K562 (cell line): ENCODE measurements around the gene RNPEPL1. TPM values are rescaled to one million over a fixed set of nuclear protein-coding genes. Genes with fewer than 3 reads are reported as not detected.

Source experiments
- CBFA2T2 ChIP-seq: fragments of 450-650 bp; conservative IDR thresholded peaks from 2 replicates; pipeline ENCODE4 v1.6.1; 2017; ENCODE audit warnings: mild to moderate bottlenecking
- CHCHD3 ChIP-seq: fragments of 250-450 bp; sonication (Bioruptor Pico); IDR thresholded peaks from 2 replicates; pipeline ENCODE4 v2.1.2; 2022; ENCODE audit warnings: mild to moderate bottlenecking
- E2F5 ChIP-seq: sonication (generic); formaldehyde crosslinking; IDR thresholded peaks from 2 replicates; pipeline ENCODE4 v1.8.0; 2022; ENCODE audit warnings: mild to moderate bottlenecking, missing genetic modification reagents
- GABPB1 ChIP-seq: sonication (generic); formaldehyde crosslinking; IDR thresholded peaks from 2 replicates; pipeline ENCODE4 v1.8.0; 2022; ENCODE audit warnings: mild to moderate bottlenecking, missing genetic modification reagents
- HDAC3 ChIP-seq: fragments of 450-650 bp; IDR thresholded peaks from 2 replicates; pipeline ENCODE4 v1.6.1; 2018; ENCODE audit warnings: borderline replicate concordance, mild to moderate bottlenecking, moderate library complexity; ENCODE audit not compliant: partially characterized antibody
- KLF10 ChIP-seq: fragments of 250-450 bp; sonication (Bioruptor Pico); IDR thresholded peaks from 2 replicates; pipeline ENCODE4 v1.6.1; 2021; ENCODE audit warnings: matching md5 sums
- MAX ChIP-seq: sonication (generic); formaldehyde crosslinking; IDR thresholded peaks from 2 replicates; pipeline ENCODE4 v1.9.0; 2022; ENCODE audit warnings: mild to moderate bottlenecking, missing genetic modification reagents
- MTF1 ChIP-seq: fragments of 250-450 bp; sonication (Bioruptor Pico); IDR thresholded peaks from 2 replicates; pipeline ENCODE4 v1.9.0; 2021; ENCODE audit warnings: moderate library complexity, mild to moderate bottlenecking, inconsistent platforms, borderline replicate concordance
- NR2C2 ChIP-seq, 2 experiments: fragments of 200-800 bp in 1 of 2; sonication (Bioruptor generic) in 1 of 2; sonication (generic) in 1 of 2; formaldehyde crosslinking in 1 of 2; IDR thresholded peaks; 2 replicates each; pipeline versions ENCODE4 v1.6.1 to v1.8.0; 2016 to 2022; ENCODE audit warnings: mild to moderate bottlenecking in 1 of 2, missing compliant biosample characterization in 1 of 2, missing genetic modification characterization in 1 of 2, missing genetic modification reagents in 1 of 2
- RBM14 ChIP-seq: fragments of 200-400 bp; formaldehyde crosslinking; IDR thresholded peaks from 2 replicates; pipeline ENCODE4 v1.6.1; 2018; ENCODE audit warnings: low read depth, mild to moderate bottlenecking, low read length, moderate library complexity, borderline replicate concordance; ENCODE audit not compliant: insufficient read depth
- SMARCA4 ChIP-seq: fragments of 450-650 bp; IDR thresholded peaks from 2 replicates; pipeline ENCODE4 v1.6.1; 2016
- SMARCC2 ChIP-seq: fragments of 450-650 bp; IDR thresholded peaks from 2 replicates; pipeline ENCODE4 v1.6.1; 2017; ENCODE audit warnings: antibody characterized with exemption, moderate library complexity, mild to moderate bottlenecking, low read depth
- SRSF7 ChIP-seq: fragments of 200-400 bp; formaldehyde crosslinking; optimal IDR thresholded peaks from 2 replicates; pipeline ENCODE3; 2017; ENCODE audit warnings: mild to moderate bottlenecking, low read depth, low read length
- WHSC1 ChIP-seq: IDR thresholded peaks from one replicate; pipeline ENCODE4 v1.6.1; 2012; ENCODE audit warnings: low read length, control low read depth, inconsistent platforms
- ZBTB11 ChIP-seq, 3 experiments: fragments of 200-800 bp in 1 of 3; fragments of 250-450 bp in 1 of 3; fragments of 450-650 bp in 1 of 3; sonication (Bioruptor Pico) in 1 of 3; sonication (Bioruptor generic) in 1 of 3; formaldehyde crosslinking in 1 of 3; IDR thresholded peaks; 2 replicates each; pipeline versions ENCODE4 v1.6.1 to v1.8.0; 2016 to 2022; ENCODE audit warnings: mild to moderate bottlenecking in 2 of 3, missing genetic modification characterization in 2 of 3, missing compliant biosample characterization in 1 of 3, moderate library complexity in 1 of 3
- ZNF121 ChIP-seq: sonication (generic); formaldehyde crosslinking; conservative IDR thresholded peaks from 2 replicates; pipeline ENCODE4 v1.8.0; 2022; ENCODE audit warnings: missing genetic modification reagents
- ZNF143 ChIP-seq: sonication (generic); formaldehyde crosslinking; IDR thresholded peaks from 2 replicates; pipeline ENCODE4 v1.9.0; 2022; ENCODE audit warnings: mild to moderate bottlenecking, missing genetic modification reagents
- ZNF146 ChIP-seq: IDR thresholded peaks from one replicate; pipeline ENCODE4 v1.6.1; 2018; ENCODE audit warnings: missing compliant biosample characterization; ENCODE audit not compliant: unreplicated experiment
- ZNF282 ChIP-seq: sonication (generic); formaldehyde crosslinking; IDR thresholded peaks from 2 replicates; pipeline ENCODE4 v1.8.1; 2023; ENCODE audit warnings: missing genetic modification reagents
- ZNF384 ChIP-seq: IDR thresholded peaks from 2 replicates; pipeline ENCODE4 v1.6.1; 2012; ENCODE audit warnings: low read depth, low read length, improper control_type of control experiment
- ZNF436 ChIP-seq: fragments of 250-450, 450-650 bp; sonication (Bioruptor Pico); formaldehyde crosslinking; IDR thresholded peaks from 2 replicates; pipeline ENCODE4 v1.7.0; 2020; ENCODE audit warnings: mild to moderate bottlenecking
- polyA plus RNA-seq, 8 experiments: library from polyadenylated mRNA; depleted of rRNA in 4 of 8; stranded (reverse) in 5 of 8; unstranded in 3 of 8; fragments of >200 nt; fragmentation: Nextera tagmentation in 2 of 8; fragmentation: Illumina TruSeq in 1 of 8; extraction: Ambion mirVana in 2 of 8; extraction: Trizol in 1 of 8; gene quantifications; 2 replicates each; pipeline versions ENCODE4 v1.2.1 to v1.2.3, GENCODE V29; 2011 to 2014; ENCODE audit warnings: inconsistent platforms in 1 of 8, missing spikeins in 1 of 8
- total RNA-seq, 7 experiments: library from RNA; depleted of rRNA in 6 of 7; stranded (reverse); fragments of >200 nt in 6 of 7; fragmentation: Illumina TruSeq in 2 of 7; extraction: Trizol in 2 of 7; gene quantifications; 2 replicates each; pipeline versions ENCODE4 v1.2.1 to v1.2.3, GENCODE V29; 2011 to 2021; ENCODE audit warnings: low replicate concordance in 1 of 7
- TF ChIP-seq, protein P1 (sequence below): fragments of 250-450 bp; sonication (Bioruptor Pico); IDR thresholded peaks from 2 replicates; pipeline ENCODE4 v1.4.0; 2020; ENCODE audit warnings: mild to moderate bottlenecking, moderate library complexity, borderline replicate concordance

The RNPEPL1 gene
- total and polyA plus RNA-seq, 9 of the 15 experiments (the other 6 are each of a cell fraction or from before 2014, with no cell fraction given): 0.07 to 38.7 (median 5.6) TPM

DNA sequence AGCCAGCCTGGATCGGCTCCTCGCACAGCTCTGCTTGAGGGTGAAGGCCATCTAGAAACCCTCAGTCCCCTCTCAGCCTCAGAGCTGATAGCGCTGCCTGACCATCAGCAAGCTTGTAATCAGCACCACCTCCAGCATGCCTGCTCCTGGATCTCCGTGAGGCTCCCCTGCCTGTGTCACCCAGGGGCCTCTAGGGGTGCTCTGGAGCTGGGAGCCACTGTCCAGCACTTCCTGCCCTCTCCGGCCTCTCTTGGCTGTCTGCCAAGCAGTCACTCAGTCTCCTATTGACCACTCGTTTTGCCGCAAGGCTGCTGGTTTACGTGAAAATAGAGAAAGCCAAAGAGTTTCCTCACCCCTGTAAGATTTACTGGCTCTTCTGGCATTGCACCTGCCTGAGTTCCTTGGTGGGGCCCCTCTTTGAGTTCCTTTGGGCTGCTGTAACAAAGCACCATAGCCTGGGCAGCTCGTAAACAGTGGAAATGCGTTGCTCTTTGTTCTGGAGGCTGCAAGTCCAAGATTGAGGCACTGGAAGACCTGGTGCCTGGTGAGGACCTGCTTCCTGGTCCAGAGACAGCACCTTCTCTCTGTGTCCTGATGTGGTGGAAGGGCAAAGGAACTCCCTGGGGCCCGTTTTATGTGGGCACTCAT lies 36.1 kb downstream of the RNPEPL1 start (continued):
- TF ChIP-seq ZBTB11 (CRISPR knock-in tag; IDR thresholded peaks at IDR 0.05) (no peak), SRSF7 (no peak), WHSC1 (no peak), SMARCC2 (no peak), GABPB1 (peak; percentile 81), E2F5 (CRISPR knock-in tag) (no peak), ZNF143 (CRISPR knock-in tag) (no peak), KLF10 (CRISPR knock-in tag) (no peak), CHCHD3 (CRISPR knock-in tag) (no peak), ZNF282 (CRISPR knock-in tag) (no peak), ZNF384 (no peak), HDAC3 (no peak), NR2C2 (CRISPR knock-in tag; IDR thresholded peaks at IDR 0.05) (no peak), NR2C2 (tag; IDR thresholded peaks at IDR 0.05) (no peak), ZNF146 (no peak), ZNF121 (CRISPR knock-in tag) (no peak), CBFA2T2 (no peak), MTF1 (CRISPR knock-in tag) (no peak), ZNF436 (CRISPR knock-in tag) (no peak), SMARCA4 (no peak), MAX (peak; percentile 17; the same call in 1 of the 2 replicates), RBM14 (no peak)
- TF ChIP-seq, protein P1, sequence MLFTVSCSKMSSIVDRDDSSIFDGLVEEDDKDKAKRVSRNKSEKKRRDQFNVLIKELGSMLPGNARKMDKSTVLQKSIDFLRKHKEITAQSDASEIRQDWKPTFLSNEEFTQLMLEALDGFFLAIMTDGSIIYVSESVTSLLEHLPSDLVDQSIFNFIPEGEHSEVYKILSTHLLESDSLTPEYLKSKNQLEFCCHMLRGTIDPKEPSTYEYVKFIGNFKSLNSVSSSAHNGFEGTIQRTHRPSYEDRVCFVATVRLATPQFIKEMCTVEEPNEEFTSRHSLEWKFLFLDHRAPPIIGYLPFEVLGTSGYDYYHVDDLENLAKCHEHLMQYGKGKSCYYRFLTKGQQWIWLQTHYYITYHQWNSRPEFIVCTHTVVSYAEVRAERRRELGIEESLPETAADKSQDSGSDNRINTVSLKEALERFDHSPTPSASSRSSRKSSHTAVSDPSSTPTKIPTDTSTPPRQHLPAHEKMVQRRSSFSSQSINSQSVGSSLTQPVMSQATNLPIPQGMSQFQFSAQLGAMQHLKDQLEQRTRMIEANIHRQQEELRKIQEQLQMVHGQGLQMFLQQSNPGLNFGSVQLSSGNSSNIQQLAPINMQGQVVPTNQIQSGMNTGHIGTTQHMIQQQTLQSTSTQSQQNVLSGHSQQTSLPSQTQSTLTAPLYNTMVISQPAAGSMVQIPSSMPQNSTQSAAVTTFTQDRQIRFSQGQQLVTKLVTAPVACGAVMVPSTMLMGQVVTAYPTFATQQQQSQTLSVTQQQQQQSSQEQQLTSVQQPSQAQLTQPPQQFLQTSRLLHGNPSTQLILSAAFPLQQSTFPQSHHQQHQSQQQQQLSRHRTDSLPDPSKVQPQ (CRISPR knock-in tag): no peak
